ENCODE measurements around the gene ACTN3.
"Not testable (repeated sequence)": the region's sequence is repeated elsewhere in the genome, so short reads cannot be mapped to it uniquely, and the experiment has no call there.

ACTN3 gene

GRCh38 chr11:66530927-66531709, 15.6 kb upstream of the ACTN3 start:
- Histone ChIP-seq H3K9me3 (ENCODE audit: insufficient read depth, low read depth, low read length) (no peaks in the 10 kb centered on the region), H3K4me3 (ENCODE audit: low read length) (no peak overlapping the region), H3K27me3 (ENCODE audit: insufficient read depth, low read length) (no peaks in the 10 kb centered on the region), H3K27ac (ENCODE audit: low read depth, low read length) (no peak overlapping the region), H3K36me3 (ENCODE audit: insufficient read depth, low read length) (peaks cover 3% of the 10 kb centered on the region), H3K4me1 (ENCODE audit: insufficient read depth, low read length) (no peaks in the 10 kb centered on the region), H3K9ac (ENCODE audit: low read depth, low read length) (no peak overlapping the region)
- WGBS = 89% methylated on average over 10 of the region's 10 CpGs

GRCh38 chr11:66531841-66532240, 14.9 kb upstream of the ACTN3 start:
- Histone ChIP-seq H3K4me1 (ENCODE audit: insufficient read depth, low read length) (no peaks in the 10 kb centered on the region), H3K9ac (ENCODE audit: low read depth, low read length) (no peak overlapping the region), H3K36me3 (ENCODE audit: insufficient read depth, low read length) (peaks cover 3% of the 10 kb centered on the region), H3K27me3 (ENCODE audit: insufficient read depth, low read length) (no peaks in the 10 kb centered on the region), H3K27ac (ENCODE audit: low read depth, low read length) (no peak overlapping the region), H3K9me3 (ENCODE audit: insufficient read depth, low read depth, low read length) (no peaks in the 10 kb centered on the region), H3K4me3 (ENCODE audit: low read length) (no peak overlapping the region)
- WGBS = 88% methylated on average over 11 of the region's 11 CpGs

GRCh38 chr11:66532784-66533183, 13.9 kb upstream of the ACTN3 start:
- H3K27me3 ChIP-seq (ENCODE audit: insufficient read depth, low read length) = no peaks in the 10 kb centered on the region
- no peaks in the 10 kb centered on the region for H3K4me1 ChIP-seq (ENCODE audit: insufficient read depth, low read length)
- no peaks in the 10 kb centered on the region for H3K9me3 ChIP-seq (ENCODE audit: insufficient read depth, low read depth, low read length)
- H3K36me3 ChIP-seq (ENCODE audit: insufficient read depth, low read length) = no peaks in the 10 kb centered on the region; the same call in 1 of the 2 replicates
- 87% methylated on average over 6 of the region's 6 CpGs for WGBS
- H3K9ac ChIP-seq (ENCODE audit: low read depth, low read length) = no peak overlapping the region
- no peak overlapping the region for H3K27ac ChIP-seq (ENCODE audit: low read depth, low read length)
- H3K4me3 ChIP-seq (ENCODE audit: low read length) = no peak overlapping the region

GRCh38 chr11:66539170-66539869, 7.4 kb upstream of the ACTN3 start:
- no peaks in the 10 kb centered on the region for H3K9me3 ChIP-seq (ENCODE audit: insufficient read depth, low read depth, low read length)
- H3K27ac ChIP-seq (ENCODE audit: low read depth, low read length) = peak overlapping the region; percentile 55
- H3K36me3 ChIP-seq (ENCODE audit: insufficient read depth, low read length) = no peaks in the 10 kb centered on the region; the same call in 1 of the 2 replicates
- H3K4me1 ChIP-seq (ENCODE audit: insufficient read depth, low read length) = no peaks in the 10 kb centered on the region
- 91% methylated on average over 16 of the region's 16 CpGs for WGBS
- no peak overlapping the region for H3K4me3 ChIP-seq (ENCODE audit: low read length)
- peak overlapping the region; percentile 16; the same call in 1 of the 2 replicates for H3K9ac ChIP-seq (ENCODE audit: low read depth, low read length)
- H3K27me3 ChIP-seq (ENCODE audit: insufficient read depth, low read length) = no peaks in the 10 kb centered on the region

- no peaks in the 10 kb centered on the region for H3K9me3 ChIP-seq (ENCODE audit: insufficient read depth, low read depth, low read length)
- WGBS = 93% methylated on average over 10 of the region's 10 CpGs
- H3K36me3 ChIP-seq (ENCODE audit: insufficient read depth, low read length) = no peaks in the 10 kb centered on the region; the same call in 1 of the 2 replicates
- H3K4me3 ChIP-seq (ENCODE audit: low read length) = no peak overlapping the region
- no peaks in the 10 kb centered on the region for H3K4me1 ChIP-seq (ENCODE audit: insufficient read depth, low read length)
- H3K27me3 ChIP-seq (ENCODE audit: insufficient read depth, low read length) = no peaks in the 10 kb centered on the region
- 0 out of 2 replicates have a peak overlapping the region, but pooled peaks have one; percentile 16 for H3K9ac ChIP-seq (ENCODE audit: low read depth, low read length)
- no peak overlapping the region for H3K27ac ChIP-seq (ENCODE audit: low read depth, low read length)
Measured at GRCh38 chr11:66539870-66540213, 6.9 kb upstream of the ACTN3 start.

GRCh38 chr11:66540598-66540997, 6.1 kb upstream of the ACTN3 start:
- H3K27ac ChIP-seq (ENCODE audit: low read depth, low read length); H3K9ac ChIP-seq (ENCODE audit: low read depth, low read length); H3K4me3 ChIP-seq (ENCODE audit: low read length); H3K36me3 ChIP-seq (ENCODE audit: insufficient read depth, low read length); H3K9me3 ChIP-seq (ENCODE audit: insufficient read depth, low read depth, low read length); H3K4me1 ChIP-seq (ENCODE audit: insufficient read depth, low read length); H3K27me3 ChIP-seq (ENCODE audit: insufficient read depth, low read length): not testable (repeated sequence)
- 97% methylated on average over 8 of the region's 8 CpGs for WGBS

- H3K9ac ChIP-seq (ENCODE audit: low read depth, low read length) = no peak overlapping the region
- H3K4me1 ChIP-seq (ENCODE audit: insufficient read depth, low read length) = peaks cover 3% of the 10 kb centered on the region; the same call in 1 of the 2 replicates
- no peaks in the 10 kb centered on the region for H3K9me3 ChIP-seq (ENCODE audit: insufficient read depth, low read depth, low read length)
- no peaks in the 10 kb centered on the region; the same call in 1 of the 2 replicates for H3K36me3 ChIP-seq (ENCODE audit: insufficient read depth, low read length)
- H3K27me3 ChIP-seq (ENCODE audit: insufficient read depth, low read length) = no peaks in the 10 kb centered on the region
- H3K27ac ChIP-seq (ENCODE audit: low read depth, low read length) = no peak overlapping the region
- 93% methylated on average over 4 of the region's 4 CpGs for WGBS
- no peak overlapping the region for H3K4me3 ChIP-seq (ENCODE audit: low read length)
Measured at GRCh38 chr11:66541892-66542291, 4.8 kb upstream of the ACTN3 start.

GRCh38 chr11:66542362-66542761, 4.3 kb upstream of the ACTN3 start:
- H3K4me3 ChIP-seq (ENCODE audit: low read length) = no peak overlapping the region
- H3K36me3 ChIP-seq (ENCODE audit: insufficient read depth, low read length) = no peaks in the 10 kb centered on the region; the same call in 1 of the 2 replicates
- H3K9ac ChIP-seq (ENCODE audit: low read depth, low read length) = no peak overlapping the region
- H3K9me3 ChIP-seq (ENCODE audit: insufficient read depth, low read depth, low read length) = no peaks in the 10 kb centered on the region
- H3K27me3 ChIP-seq (ENCODE audit: insufficient read depth, low read length) = no peaks in the 10 kb centered on the region
- 94% methylated on average over 10 of the region's 10 CpGs for WGBS
- peaks cover 5% of the 10 kb centered on the region for H3K4me1 ChIP-seq (ENCODE audit: insufficient read depth, low read length)
- no peak overlapping the region for H3K27ac ChIP-seq (ENCODE audit: low read depth, low read length)

GRCh38 chr11:66543263-66544107, 3.2 kb upstream of the ACTN3 start:
- Histone ChIP-seq H3K27me3 (ENCODE audit: insufficient read depth, low read length) (no peaks in the 10 kb centered on the region), H3K4me3 (ENCODE audit: low read length) (no peak overlapping the region), H3K4me1 (ENCODE audit: insufficient read depth, low read length) (peaks cover 10% of the 10 kb centered on the region), H3K9ac (ENCODE audit: low read depth, low read length) (no peak overlapping the region), H3K9me3 (ENCODE audit: insufficient read depth, low read depth, low read length) (no peaks in the 10 kb centered on the region), H3K27ac (ENCODE audit: low read depth, low read length) (no peak overlapping the region), H3K36me3 (ENCODE audit: insufficient read depth, low read length) (no peaks in the 10 kb centered on the region; the same call in 1 of the 2 replicates)
- 55% methylated on average over 26 of the region's 26 CpGs for WGBS

- peak overlapping the region; percentile 87 for H3K4me3 ChIP-seq (ENCODE audit: low read length)
- not testable (repeated sequence) for H3K9me3 ChIP-seq (ENCODE audit: insufficient read depth, low read depth, low read length); H3K27ac ChIP-seq (ENCODE audit: low read depth, low read length); H3K27me3 ChIP-seq (ENCODE audit: insufficient read depth, low read length); H3K36me3 ChIP-seq (ENCODE audit: insufficient read depth, low read length); H3K9ac ChIP-seq (ENCODE audit: low read depth, low read length)
- 89% methylated on average over 14 of the region's 14 CpGs for WGBS
- peaks cover 10% of the 10 kb centered on the region for H3K4me1 ChIP-seq (ENCODE audit: insufficient read depth, low read length)
Measured at GRCh38 chr11:66544952-66545351, 1.8 kb upstream of the ACTN3 start.

Measured in HUES64 (cell line).